GM12801 (cell line): ENCODE data around the gene ADCY2.

Source experiments
- TF ChIP-seq, protein P1 (sequence below): IDR thresholded peaks from one replicate; pipeline ENCODE4 v1.5.1; 2011; ENCODE audit warnings: control low read depth; ENCODE audit not compliant: insufficient read length; ENCODE audit errors: extremely low read depth

Gene ADCY2

DNA sequence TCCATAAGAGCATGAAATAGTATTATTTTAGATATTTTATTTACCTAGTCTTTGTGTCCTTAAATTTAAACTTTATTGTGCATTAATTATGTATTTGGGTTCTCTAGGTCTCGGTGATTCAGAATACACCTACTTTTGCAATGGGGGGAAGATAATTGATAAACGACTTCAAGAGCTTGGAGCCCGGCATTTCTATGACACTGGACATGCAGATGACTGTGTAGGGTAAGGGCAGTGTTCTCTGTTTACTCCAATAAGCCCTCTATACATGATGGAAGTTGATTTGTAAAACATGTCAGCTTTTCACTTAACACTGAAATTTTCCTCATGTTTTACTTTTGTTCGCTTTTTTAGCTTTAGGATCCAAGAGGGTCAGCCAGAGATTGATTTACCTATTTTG lies 479.2 kb downstream of the ADCY2 start:
- TF ChIP-seq, protein P1, sequence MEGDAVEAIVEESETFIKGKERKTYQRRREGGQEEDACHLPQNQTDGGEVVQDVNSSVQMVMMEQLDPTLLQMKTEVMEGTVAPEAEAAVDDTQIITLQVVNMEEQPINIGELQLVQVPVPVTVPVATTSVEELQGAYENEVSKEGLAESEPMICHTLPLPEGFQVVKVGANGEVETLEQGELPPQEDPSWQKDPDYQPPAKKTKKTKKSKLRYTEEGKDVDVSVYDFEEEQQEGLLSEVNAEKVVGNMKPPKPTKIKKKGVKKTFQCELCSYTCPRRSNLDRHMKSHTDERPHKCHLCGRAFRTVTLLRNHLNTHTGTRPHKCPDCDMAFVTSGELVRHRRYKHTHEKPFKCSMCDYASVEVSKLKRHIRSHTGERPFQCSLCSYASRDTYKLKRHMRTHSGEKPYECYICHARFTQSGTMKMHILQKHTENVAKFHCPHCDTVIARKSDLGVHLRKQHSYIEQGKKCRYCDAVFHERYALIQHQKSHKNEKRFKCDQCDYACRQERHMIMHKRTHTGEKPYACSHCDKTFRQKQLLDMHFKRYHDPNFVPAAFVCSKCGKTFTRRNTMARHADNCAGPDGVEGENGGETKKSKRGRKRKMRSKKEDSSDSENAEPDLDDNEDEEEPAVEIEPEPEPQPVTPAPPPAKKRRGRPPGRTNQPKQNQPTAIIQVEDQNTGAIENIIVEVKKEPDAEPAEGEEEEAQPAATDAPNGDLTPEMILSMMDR: no peak

GRCh38 chr5:7876867-7877266 lies 480.9 kb downstream of the ADCY2 start:
- TF ChIP-seq, protein P1: no peak

DNA sequence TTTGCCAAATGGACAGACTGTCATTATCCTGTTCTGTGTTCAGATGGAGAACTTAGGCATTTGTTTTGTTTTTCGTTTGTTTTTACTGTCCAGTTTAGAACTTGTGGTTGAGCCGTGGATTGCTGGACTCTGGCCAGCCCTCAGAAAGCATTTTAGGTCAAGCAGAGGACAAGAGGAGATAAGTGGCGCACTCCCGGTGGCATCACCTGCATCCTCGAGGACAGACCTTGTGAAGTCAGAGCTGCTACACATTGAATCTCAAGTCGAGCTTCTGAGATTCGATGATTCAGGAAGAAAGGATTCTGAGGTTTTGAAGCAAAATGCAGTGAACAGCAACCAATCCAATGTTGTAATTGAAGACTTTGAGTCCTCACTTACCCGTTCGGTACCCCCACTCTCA lies 481.9 kb downstream of the ADCY2 start:
- TF ChIP-seq, protein P1: no peak

DNA sequence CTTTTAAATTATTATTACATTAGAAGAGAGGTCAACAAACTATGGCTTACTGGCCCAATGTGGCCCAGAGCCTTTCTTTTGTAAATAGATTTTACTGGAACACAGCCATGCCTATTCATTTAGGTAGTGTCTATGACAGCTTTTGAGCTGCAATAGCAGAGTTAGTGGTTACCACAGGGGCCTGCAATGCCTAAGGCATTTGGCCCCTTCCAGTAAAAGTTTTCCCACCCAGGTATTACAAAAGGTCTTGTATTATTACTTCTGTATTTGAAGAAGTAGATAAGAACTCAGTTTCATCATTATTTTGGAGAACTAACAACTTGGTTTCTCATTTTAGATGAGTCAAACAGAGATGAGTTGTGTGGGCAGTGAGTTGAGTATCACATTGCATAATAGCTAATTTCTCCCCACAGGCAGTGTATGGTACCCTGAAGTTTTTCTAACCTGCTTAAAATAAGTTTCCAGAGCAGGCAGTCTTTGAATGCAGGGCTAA lies 482.5 kb downstream of the ADCY2 start:
- TF ChIP-seq, protein P1: no peak
